GM18907 (cell line): ENCODE measurements around the gene CPSF7.
"Not testable (repeated sequence)": the region's sequence is repeated elsewhere in the genome, so short reads cannot be mapped to it uniquely, and the experiment has no call there.

ENCODE experiments used
- ATAC-seq: cut with Tn5 transposase; IDR thresholded peaks from one replicate; pipeline ENCODE4 v1.9.1; 2021; ENCODE audit warnings: mild to moderate bottlenecking, moderate library complexity; ENCODE audit not compliant: unreplicated experiment

Gene CPSF7

DNA sequence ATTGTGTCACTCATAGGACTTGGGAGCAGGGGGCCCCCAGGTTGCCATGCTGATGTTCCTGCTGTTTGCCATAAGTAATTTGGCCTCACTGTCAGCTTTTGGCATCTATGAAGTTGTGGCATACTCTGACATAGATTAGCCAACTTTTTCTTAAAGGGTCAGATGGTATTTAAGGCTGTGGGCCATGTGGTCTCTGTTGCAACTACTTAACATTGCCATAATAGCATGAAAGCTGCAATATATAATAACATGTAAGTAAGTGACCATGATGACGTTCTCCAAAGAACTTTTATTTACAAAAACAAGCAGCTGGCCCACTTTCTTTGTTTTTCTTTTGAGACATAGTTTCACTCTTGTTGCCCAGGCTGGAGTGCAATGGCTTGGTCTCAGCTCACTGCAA is 39.6 kb downstream of the CPSF7 start:
- no peak for ATAC-seq

DNA sequence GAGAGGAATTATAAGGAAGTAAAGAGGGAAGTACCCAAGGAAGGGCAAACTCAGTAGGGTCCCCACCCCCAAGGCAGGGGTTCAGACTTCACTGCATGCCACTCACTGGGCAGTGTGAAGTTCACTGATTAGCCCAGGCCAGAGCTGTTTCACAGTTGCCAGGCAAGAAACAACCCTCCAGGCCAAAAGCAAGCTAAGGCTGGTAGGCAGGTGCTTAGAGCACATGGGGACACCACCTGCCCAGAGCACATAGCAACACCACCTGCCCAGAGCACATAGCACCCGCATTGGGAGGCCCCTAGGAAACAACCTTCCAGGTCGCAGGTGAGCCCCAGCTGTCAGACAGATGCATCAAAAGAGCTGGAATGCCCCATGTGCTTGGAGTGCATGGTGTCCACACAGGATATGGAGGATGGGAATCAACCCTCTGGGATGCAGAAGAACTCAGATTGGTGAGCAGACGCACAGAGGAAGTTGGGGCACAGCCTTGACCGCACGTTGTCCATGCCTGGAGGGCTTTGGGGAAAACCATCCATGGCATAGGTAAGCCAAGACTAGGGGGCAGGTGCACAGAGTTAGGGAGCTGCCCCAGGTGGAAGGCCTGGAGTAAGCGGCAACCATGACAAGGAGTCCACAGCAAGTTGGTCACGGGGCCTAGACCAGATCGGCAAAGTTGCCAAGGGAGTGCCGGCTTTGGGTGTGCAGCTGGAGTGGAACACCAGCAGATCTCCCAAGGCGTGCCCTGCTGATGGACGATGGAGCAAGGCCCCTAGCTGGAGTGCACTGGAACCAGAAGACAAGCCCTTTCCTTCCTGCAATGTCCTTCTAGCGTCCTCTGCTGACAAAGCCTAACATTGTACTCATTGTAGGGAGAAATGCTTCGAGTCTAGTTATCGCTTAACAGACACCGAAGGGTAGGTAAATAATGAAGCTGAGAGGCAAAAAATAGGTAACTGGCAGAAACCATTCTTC is 45.2 kb downstream of the CPSF7 start:
- no peak for ATAC-seq

DNA sequence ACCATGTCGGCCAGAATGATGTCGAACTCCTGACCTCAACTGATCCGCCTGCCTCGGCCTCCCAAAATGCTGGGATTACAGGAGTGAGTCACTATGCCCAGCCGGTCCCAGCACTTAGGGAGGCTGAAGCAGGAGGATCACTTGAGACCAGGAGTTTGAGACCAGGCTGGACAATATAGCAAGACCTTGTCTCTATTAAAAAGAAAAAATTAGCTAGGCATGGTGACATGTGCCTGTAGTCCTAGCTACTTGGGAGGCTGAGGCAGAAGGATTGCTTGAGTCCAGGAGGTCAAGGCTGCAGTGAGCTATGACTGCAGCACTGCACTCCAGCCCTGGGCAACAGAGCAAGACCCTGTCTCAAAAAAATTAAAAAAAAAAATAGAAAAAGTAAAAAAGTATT is 45.9 kb downstream of the CPSF7 start:
- ATAC-seq: not testable (repeated sequence)

DNA sequence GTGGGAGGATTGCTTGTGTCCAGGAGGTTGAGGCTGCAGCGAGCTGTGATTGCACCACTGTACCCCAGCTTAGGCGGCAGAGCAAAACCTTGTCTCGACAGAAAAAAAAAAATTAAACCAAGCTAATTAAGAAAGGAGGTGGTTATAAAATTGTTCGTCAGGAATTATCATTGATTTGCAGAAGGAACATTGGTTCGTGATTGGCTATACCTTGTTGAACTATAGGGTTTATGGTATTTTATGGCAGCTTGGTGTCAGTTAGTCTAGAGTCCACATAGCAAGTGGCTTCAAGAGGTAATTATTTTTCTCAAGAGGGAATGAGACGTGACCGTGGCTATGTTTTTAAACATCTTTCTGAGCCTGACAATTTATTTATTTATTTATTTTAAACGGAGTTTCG is 48.9 kb downstream of the CPSF7 start:
- no peak for ATAC-seq

DNA sequence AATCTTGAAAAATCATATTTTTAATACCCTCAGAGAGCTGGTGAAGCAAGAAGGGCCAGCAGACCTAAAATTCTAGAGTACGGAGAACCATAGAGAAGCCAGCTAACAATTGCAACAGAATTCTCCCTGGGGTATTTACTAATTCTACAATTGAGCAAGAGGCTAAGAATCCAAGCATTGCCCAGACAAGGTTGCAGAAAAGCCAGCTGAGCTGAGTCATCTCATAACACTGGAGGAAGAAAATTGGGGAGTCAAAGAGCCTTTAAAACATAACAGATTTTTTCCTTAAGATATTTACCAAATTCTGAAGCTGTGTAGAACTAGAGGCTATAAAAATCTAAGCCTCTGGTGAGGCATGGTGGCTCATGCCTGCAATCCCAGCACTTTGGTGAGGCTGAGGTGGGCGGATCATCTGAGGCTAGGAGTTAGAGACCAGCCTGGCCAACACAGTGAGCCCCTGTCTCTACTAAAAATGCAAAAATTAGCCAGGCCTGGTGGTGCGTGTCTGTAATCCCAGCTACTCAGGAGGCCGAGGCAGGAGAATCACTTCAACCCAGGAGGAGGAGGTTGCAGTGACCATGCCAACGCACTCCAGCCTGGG is 51.0 kb downstream of the CPSF7 start:
- no peak for ATAC-seq

DNA sequence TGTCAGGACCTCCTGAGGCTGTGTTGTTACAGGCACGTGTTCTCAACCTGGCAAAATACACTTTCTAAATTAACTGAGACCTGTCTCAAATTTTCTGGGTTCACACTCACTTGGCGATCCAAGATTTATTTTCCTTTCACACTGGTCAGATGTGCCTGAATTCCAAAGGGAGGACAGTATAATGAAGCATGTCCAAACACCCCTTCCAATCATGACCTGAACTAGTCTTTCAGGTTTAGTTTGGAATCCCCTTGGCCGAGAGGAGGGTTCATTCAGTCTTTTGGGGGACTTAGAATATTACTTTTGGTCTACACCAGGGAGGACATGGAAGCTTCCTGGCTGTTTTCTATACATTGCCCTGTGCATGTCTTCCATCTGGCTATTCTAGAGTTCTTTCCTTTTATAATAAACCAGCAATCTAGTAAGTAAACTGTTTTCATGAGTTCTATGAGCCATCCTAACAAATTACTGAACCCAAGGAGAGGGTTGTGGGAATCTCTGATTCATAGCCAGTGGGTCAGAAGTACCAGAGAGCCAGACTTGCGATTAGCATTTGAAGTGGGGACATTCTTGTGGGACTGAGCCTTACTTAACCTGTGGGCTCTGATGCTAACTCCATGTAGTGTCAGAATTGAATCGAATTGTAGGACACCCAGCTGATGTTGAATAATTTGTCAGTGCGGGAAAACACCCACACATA is 52.2 kb downstream of the CPSF7 start:
- no peak for ATAC-seq

DNA sequence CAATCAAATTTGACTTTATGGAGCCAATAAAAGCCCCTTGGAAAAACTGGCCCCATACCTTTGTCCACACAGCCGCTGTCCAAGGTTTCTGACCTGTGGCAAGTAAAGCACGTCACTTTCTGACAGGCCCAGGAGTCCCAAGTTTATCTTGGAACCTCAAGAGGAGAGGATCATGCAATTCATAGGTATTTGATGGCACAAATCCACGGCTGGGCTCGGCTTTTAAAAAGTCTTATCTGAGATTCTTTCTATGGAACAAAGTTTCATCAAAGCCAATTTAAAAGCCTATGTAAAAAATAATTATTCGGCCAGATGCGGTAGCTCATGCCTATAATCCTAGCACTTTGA is 54.0 kb downstream of the CPSF7 start:
- ATAC-seq: no peak

DNA sequence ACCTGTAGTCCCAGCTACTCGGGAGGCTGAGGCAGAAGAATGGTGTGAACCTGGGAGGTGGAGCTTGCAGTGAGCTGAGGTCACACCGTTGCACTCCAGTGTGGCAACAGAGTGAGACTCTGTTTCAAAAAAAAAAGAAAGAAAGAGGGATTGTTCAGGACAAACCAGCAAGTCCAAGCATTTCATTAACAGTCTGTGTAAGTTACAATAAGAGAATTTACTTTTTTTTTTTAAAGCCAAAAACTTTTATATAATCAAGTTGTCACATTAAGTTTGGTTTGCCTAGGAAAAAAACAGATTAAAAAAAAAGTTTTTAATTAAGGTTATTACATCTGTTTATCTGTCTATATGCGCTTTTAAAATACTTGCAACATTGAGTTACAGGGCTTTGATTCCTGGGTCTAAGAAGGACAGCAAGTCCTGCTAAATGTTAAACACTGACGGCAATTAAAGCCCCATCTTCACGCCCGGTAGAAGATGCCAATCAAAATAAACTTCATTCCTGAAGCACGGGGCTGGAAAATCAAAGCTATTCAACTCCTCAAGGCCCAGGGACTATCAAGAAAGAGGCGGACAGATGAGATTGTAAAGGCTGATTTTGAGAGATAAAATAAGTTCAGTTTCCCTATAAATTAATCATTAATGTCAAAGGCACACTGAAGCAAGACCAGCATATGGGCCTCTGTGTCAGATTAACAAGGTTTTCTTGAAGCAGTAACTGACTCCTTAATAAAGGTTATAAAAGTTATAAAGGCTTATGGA is 56.9 kb downstream of the CPSF7 start:
- no peak for ATAC-seq

DNA sequence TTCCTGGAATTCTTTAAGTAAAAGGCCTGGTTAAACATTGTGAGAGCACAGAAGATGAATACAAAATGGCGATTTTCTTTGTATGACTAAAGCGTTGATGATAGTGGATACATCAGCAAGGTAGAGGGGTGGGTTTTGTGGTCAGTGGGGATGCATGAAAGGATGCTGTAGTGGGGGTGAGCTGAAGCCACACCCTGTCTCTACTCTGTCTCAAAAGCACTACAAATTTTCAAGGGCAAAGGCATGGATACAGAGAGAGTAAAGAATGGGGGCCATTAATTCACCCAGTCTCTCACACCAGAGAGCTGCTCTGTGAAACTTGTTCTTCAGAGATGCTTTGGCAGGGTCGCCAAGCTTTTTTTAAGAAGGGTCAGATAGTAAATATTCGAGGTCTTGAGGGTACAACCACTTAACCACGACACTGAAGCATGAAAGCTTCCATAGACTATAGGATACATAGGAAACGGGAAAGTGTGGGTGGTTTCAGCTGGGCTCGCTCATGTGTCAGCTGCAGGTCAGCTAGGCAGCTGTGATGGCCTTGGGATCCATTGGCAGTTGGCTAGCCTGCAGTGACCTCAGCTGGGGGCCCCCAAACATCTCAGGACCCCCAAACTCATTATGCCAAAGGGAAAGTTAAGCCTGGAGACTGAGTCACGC is 59.3 kb downstream of the CPSF7 start:
- no peak for ATAC-seq

DNA sequence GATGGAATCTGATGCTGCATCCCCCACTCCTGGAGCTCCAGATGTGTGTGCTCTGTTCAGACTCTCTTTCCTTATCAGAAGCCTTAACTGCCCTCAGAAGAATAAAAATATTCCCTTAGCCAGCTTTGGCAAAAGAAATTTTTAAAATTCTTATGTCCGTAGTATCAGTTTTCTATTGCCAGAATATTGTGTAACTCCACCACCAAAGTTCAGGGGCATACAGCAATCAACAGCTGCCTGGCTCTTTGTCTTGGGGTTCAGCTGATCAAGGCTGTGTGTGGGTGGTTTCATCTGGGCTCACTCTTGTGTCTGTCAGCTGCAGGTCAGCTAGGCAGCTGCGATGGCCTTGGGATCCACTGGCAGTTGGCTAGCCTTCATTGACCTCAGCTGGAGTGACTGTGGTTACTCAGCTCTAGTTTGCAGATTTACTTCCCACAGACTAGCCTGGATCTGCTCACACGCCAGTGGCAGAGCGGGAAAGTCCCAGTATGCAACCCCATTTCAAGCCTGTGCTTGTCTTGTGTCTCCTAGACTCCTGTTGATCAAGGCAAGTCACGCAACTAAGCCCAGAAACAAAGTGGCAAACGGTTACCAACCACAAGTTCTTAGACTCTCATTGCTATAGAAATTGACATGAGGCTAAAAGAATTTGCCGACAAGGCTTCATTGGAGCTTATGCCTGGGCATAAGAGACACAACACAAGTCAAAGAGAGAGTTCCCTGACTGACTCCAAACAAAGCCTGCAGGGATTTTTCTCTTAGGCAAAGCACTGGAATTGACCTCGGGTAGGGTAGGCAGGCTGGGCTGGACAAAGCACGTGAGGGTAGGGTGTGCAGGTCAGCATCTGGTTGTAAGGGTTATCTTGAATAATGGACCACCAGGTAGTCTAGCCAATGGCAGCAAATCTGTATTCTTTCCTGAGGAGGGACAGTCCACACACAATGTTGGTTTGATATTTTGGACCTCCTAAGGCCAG is 60.1 kb downstream of the CPSF7 start:
- ATAC-seq: no peak

DNA sequence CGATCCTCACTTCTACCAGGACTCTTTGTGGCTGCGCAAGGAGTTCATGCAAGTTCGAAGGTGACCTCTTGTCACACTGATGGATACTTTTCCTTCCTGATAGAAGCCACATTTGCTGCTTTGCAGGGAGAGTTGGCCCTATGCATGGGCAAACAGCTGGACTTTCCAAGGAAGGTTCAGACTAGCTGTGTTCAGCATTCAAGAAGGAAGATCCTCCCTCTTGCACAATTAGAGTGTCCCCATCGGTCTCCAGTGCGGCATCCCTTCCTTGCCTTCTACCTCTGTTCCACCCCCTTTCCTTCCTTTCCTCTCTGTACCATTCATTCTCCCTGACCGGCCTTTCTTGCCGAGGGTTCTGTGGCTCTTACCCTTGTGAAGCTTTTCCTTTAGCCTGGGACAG is 61.1 kb downstream of the CPSF7 start:
- no peak for ATAC-seq

DNA sequence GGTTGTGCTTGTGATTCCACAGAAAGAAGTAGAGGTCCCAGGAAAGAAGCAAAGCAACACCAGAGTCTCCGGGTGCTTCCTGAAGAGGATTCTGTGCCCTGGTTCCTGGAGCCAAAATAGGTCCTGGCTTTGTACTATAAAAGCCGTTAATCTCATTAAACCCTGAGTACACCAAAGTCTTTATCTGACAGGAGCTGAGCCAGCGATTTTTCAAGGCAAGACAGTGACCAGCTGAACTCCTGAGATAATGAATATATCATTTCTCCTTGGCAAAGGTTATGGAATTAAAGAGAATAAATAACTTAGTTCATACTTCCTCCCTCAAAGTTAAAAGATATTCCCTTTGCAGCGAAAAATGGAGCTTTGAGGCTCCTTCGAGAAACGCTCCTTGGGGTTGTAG is 62.4 kb downstream of the CPSF7 start:
- no peak for ATAC-seq

DNA sequence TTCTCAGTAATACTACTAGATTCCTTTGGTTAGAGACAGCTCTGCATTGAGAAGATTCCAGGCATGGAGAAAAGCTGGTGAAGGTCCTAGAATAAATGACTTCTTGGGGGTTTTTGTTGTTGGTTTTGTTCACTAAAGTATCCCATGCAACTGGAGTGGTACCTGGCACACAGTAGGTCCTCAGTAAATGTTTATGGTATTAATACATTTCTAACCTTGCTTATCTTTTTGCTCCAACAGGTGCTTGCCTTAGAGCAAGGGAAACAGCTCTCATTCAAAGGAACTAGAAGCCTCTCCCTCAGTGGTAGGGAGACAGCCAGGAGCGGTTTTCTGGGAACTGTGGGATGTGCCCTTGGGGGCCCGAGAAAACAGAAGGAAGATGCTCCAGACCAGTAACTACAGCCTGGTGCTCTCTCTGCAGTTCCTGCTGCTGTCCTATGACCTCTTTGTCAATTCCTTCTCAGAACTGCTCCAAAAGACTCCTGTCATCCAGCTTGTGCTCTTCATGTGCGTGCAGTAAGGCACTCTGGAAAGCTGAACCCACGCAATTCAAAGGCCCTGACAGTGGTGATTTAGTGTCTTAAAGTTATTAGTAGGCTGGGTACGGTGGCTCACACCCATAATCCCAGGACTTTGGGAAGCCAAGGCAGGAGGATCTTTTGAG is 65.6 kb downstream of the CPSF7 start:
- no peak for ATAC-seq

DNA sequence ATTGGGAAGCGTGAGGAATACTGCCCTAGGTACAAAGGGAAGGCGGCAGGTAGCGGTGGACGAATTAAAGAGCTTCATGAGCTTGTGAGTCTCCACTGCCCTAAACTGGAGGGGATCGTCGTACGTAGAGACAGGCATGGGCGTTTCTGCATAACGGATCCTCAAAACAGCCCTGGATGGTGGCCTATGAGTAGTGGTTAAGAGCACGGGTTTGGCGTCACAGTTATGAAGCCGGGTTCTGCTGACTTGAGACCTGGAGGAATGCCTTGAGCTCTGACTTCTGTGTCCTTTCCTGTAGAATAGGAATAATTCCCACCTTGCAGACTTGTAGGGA is 67.3 kb downstream of the CPSF7 start:
- no peak for ATAC-seq

DNA sequence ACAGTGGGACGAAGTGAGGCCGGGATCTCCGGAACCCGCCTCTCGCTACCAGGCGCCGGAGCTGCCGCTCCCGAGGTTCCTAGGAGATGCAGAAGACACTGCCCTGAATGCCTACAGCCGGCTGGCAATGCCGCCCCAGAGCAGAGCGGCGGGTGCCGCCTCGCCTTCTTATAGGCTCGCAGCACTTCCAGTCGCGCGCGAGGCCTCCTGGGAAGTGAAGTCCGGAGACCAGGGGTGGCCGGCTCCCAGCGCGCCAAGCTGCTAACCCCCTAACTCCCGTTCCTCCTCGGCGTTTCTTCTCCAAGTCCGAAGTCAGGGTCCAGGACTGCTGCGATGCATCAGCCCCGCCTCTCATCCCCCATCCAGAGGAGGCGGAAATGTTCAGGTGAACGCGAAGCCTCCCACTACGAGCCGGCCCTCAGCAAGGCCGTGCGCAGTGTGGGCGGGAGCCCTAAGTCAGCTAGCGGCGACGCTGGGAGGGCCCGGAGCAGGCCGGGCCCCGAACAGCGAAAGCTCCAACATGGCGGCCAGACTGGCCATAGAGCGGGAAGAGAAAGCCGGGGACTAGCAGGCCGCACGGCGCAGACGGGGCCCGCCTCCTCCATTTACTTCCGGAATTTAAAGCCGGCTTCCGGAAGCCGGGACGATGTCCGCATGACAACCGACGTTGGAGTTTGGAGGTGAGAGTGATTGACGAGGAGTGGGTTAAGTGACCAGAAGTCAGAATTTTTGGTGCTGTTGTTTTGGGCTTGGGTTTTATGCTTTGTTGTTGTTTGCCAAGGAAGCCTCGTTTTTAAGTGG is 67.8 kb downstream of the CPSF7 start, which contains the start of the genes CYB561A3 and TMEM138:
TSS of gene CYB561A3 (minus strand) at position 142 of the 801 bp plus-strand sequence. CDS start 5,169 bp downstream, outside the sequence.
TSS of gene TMEM138 (plus strand) at position 634 of the 801 bp plus-strand sequence. CDS start 2,017 bp downstream, outside the sequence.
- ATAC-seq: peak; percentile 85

DNA sequence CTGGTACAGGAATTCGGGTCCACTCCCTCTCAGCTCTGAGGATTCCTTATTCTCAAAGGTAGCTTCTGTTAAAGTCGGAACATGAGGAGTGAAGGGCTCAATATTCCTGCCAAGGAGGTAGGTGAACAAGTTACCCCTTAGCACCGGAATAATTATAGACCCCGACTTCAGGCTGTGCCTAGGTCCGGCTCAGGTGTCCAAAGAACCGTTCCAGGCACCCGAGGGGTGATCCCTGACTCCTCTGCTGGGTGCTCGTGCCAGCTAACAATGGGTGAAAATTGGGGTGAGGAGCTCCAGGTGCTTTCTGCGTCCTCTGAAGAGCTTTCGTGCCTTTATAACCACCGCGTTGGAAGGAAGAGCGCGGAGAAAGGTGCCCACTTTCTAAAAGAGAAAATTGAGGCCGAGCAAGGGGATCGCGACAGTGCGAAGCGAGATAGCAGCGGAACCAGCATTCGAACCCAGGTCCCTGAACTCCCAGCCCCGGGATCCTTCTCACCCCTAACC is 68.5 kb downstream of the CPSF7 start:
- ATAC-seq: no peak

DNA sequence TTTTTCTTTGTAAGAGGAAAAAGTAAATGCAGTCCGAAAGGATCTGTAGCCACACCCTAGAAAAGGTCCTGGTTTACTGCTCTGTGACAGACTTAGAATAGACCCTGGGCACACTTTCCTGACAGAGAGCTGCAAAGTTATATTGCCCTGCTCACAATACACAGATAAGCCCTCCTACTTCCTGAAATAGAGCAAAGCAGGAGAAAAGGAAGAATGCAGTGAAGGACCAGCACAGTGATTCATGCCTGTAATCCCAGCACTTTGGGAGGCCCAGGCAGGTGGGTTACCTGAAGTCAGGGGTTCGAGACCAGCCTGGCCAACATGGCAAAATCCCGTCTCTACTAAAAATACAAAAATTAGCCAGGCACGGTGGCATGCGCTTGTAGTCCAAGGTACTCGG is 70.3 kb downstream of the CPSF7 start:
- ATAC-seq: no peak

DNA sequence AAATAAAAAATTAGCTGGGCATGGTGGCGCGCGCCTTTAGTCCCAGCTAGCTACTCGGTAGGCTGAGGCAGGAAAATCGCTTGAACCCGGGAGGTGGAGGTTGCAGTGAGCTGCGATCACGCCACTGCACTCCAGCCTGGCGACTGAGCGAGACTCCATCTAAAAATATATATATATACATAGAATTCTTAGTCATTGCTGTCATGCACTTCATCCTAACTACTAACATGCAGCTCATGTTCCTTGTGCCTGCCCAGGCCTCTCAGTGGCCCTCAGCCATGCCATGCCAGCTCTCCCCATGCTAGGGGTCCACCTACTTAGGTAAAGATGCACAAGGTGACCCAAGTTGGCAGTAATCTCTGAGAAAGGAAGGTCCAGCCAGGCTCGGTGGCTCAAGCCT is 71.2 kb downstream of the CPSF7 start:
- no peak for ATAC-seq
